H9 (cell line): ENCODE data around the gene DUOX2. TPM values are rescaled to one million over a fixed set of nuclear protein-coding genes. Genes with fewer than 3 reads are reported as not detected.

Experiments used
- DNase-seq: peaks from one replicate; pipeline ENCODE4 v3.0.0-alpha.2; 2017
- H2AFZ ChIP-seq: one replicate; pipeline ENCODE4 v1.6.1; 2013; ENCODE audit warnings: mild to moderate bottlenecking, low read length, control low read depth, moderate library complexity
- H2AK5ac ChIP-seq: 2 replicates; pipeline ENCODE4 v1.6.1; 2013; ENCODE audit warnings: low read length, control low read depth, mixed read lengths; ENCODE audit not compliant: insufficient read length
- H2BK120ac ChIP-seq: one replicate; pipeline ENCODE4 v1.6.1; 2013; ENCODE audit warnings: low read depth, mild to moderate bottlenecking, low read length, control low read depth, inconsistent platforms; ENCODE audit not compliant: poor library complexity, severe bottlenecking
- H2BK12ac ChIP-seq: 2 replicates; pipeline ENCODE4 v1.6.1; 2013; ENCODE audit warnings: low read length, control low read depth, mixed read lengths, low read depth; ENCODE audit not compliant: insufficient read length
- H2BK15ac ChIP-seq: 2 replicates; pipeline ENCODE4 v1.6.1; 2013; ENCODE audit warnings: low read depth, low read length, control low read depth
- H2BK20ac ChIP-seq: one replicate; pipeline ENCODE4 v1.6.1; 2013; ENCODE audit warnings: low read depth, mild to moderate bottlenecking, low read length, control low read depth, inconsistent platforms; ENCODE audit not compliant: poor library complexity, severe bottlenecking
- H2BK5ac ChIP-seq: 2 replicates; pipeline ENCODE4 v1.6.1; 2013; ENCODE audit warnings: low read length, control low read depth, mixed read lengths; ENCODE audit not compliant: insufficient read length
- H3K14ac ChIP-seq: 2 replicates; pipeline ENCODE4 v1.6.1; 2013; ENCODE audit warnings: low read length, control low read depth; ENCODE audit not compliant: insufficient read depth
- H3K18ac ChIP-seq: 2 replicates; pipeline ENCODE4 v1.6.1; 2013; ENCODE audit warnings: low read depth, mild to moderate bottlenecking, mixed read lengths, low read length, control low read depth; ENCODE audit not compliant: insufficient read length
- H3K23ac ChIP-seq: 2 replicates; pipeline ENCODE4 v1.6.1; 2013; ENCODE audit warnings: low read length, control low read depth, mixed read lengths, low read depth; ENCODE audit not compliant: insufficient read length
- H3K23me2 ChIP-seq: 2 replicates; pipeline ENCODE4 v1.6.1; 2013; ENCODE audit warnings: low read depth, mild to moderate bottlenecking, mixed read lengths, low read length, control low read depth; ENCODE audit not compliant: insufficient read length, poor library complexity, severe bottlenecking
- H3K27ac ChIP-seq: 2 replicates; pipeline ENCODE4 v1.5.1; 2013; ENCODE audit warnings: low read length, control low read depth, mixed read lengths, low read depth; ENCODE audit not compliant: insufficient read length
- H3K27me3 ChIP-seq: 2 replicates; pipeline ENCODE4 v1.6.1; 2013; ENCODE audit warnings: low read length, control low read depth, inconsistent platforms; ENCODE audit not compliant: insufficient read depth
- H3K4ac ChIP-seq: 2 replicates; pipeline ENCODE4 v1.6.1; 2013; ENCODE audit warnings: low read depth, mild to moderate bottlenecking, control low read depth, inconsistent platforms, low read length, moderate library complexity
- H3K4me1 ChIP-seq: 2 replicates; pipeline ENCODE4 v1.6.1; 2013; ENCODE audit warnings: low read length, control low read depth, inconsistent platforms; ENCODE audit not compliant: insufficient read depth
- H3K4me2 ChIP-seq: 2 replicates; pipeline ENCODE4 v1.6.1; 2013; ENCODE audit warnings: low read length, control low read depth, mixed read lengths; ENCODE audit not compliant: insufficient read length, insufficient read depth
- H3K56ac ChIP-seq: 2 replicates; pipeline ENCODE4 v1.6.1; 2013; ENCODE audit warnings: low read depth, mild to moderate bottlenecking, mixed read lengths, low read length, control low read depth; ENCODE audit not compliant: insufficient read length
- H3K79me1 ChIP-seq: 2 replicates; pipeline ENCODE4 v1.6.1; 2013; ENCODE audit warnings: low read depth, mild to moderate bottlenecking, moderate library complexity, low read length, control low read depth, inconsistent platforms; ENCODE audit not compliant: insufficient read depth, poor library complexity, severe bottlenecking
- H3K79me2 ChIP-seq: 2 replicates; pipeline ENCODE4 v1.6.1; 2013; ENCODE audit warnings: low read length, control low read depth, inconsistent platforms; ENCODE audit not compliant: insufficient read depth
- H3K9ac ChIP-seq: 2 replicates; pipeline ENCODE4 v1.6.1; 2013; ENCODE audit warnings: low read length, control low read depth, mixed read lengths; ENCODE audit not compliant: insufficient read length; ENCODE audit errors: extremely low read depth
- H3K9me3 ChIP-seq: one replicate; pipeline ENCODE4 v1.6.1; 2013; ENCODE audit warnings: low read depth, low read length, inconsistent platforms; ENCODE audit not compliant: control insufficient read depth
- H3T11ph ChIP-seq: one replicate; pipeline ENCODE4 v1.6.1; 2013; ENCODE audit warnings: mild to moderate bottlenecking, low read length, control low read depth, inconsistent platforms
- H4K20me1 ChIP-seq: one replicate; pipeline ENCODE4 v1.6.1; 2013; ENCODE audit not compliant: control insufficient read depth, insufficient read length, insufficient read depth
- H4K5ac ChIP-seq: 2 replicates; pipeline ENCODE4 v1.6.1; 2013; ENCODE audit warnings: low read depth, mild to moderate bottlenecking, mixed read lengths, low read length, control low read depth; ENCODE audit not compliant: insufficient read length
- H4K8ac ChIP-seq: replicated peaks from 2 replicates; pipeline ENCODE4 v1.6.1; 2013; ENCODE audit warnings: low read length, control low read depth, mixed read lengths, low read depth; ENCODE audit not compliant: insufficient read length
- H4K91ac ChIP-seq: 2 replicates; pipeline ENCODE4 v1.6.1; 2013; ENCODE audit warnings: low read depth, mild to moderate bottlenecking, moderate library complexity, mixed read lengths, low read length, control low read depth; ENCODE audit not compliant: insufficient read length
- H3K27ac Mint-ChIP-seq, 3 experiments: 2 replicates in 2 of 3; 3 replicates in 1 of 3; pipeline ENCODE4 v1.8.0; 2020 to 2021; ENCODE audit warnings: mixed read lengths in 3 of 3, mild to moderate bottlenecking in 1 of 3, moderate library complexity in 1 of 3
- H3K27me3 Mint-ChIP-seq: 2 replicates; pipeline ENCODE4 v1.8.0; 2021; ENCODE audit warnings: low read depth, mild to moderate bottlenecking, moderate library complexity, mixed read lengths
- H3K36me3 Mint-ChIP-seq, 3 experiments: 2 replicates in 2 of 3; 3 replicates in 1 of 3; pipeline ENCODE4 v1.8.0; 2020 to 2021; ENCODE audit warnings: low read depth in 3 of 3, mixed read lengths in 3 of 3; ENCODE audit not compliant: insufficient read depth in 1 of 3
- H3K4me1 Mint-ChIP-seq, 2 experiments: 2 replicates each; pipeline ENCODE4 v1.8.0; 2020; ENCODE audit warnings: mixed read lengths in 2 of 2
- H3K4me3 Mint-ChIP-seq, 2 experiments: 2 replicates in 1 of 2; 3 replicates in 1 of 2; pipeline ENCODE4 v1.8.0; 2020 to 2021; ENCODE audit warnings: mild to moderate bottlenecking in 2 of 2, mixed read lengths in 2 of 2, moderate library complexity in 1 of 2
- H3K9me3 Mint-ChIP-seq, 2 experiments: 2 replicates in 1 of 2; 3 replicates in 1 of 2; pipeline ENCODE4 v1.8.0; 2020; ENCODE audit warnings: mild to moderate bottlenecking in 2 of 2, mixed read lengths in 2 of 2, moderate library complexity in 1 of 2
- CTCF ChIP-seq: fragments of 200-600 bp; sonication (generic); conservative IDR thresholded peaks from 3 replicates; pipeline ENCODE4 v1.8.0; 2021; ENCODE audit warnings: antibody characterized with exemption, mild to moderate bottlenecking
- WGBS: extraction: QIAGEN DNeasy Blood & Tissue Kit; methylation state at CpG from one replicate; pipeline ENCODE4 v1.1.7; 2013; ENCODE audit warnings: missing lambda C conversion rate, low lambda C conversion rate, mixed read lengths; ENCODE audit not compliant: insufficient read length; ENCODE audit errors: extremely low coverage; 5-methylcytosine and 5-hydroxymethylcytosine counted together
- total RNA-seq: library from RNA; stranded (reverse); gene quantifications from 2 replicates; pipeline ENCODE4 v1.2.1, GENCODE V29; 2021

The DUOX2 gene
- total RNA-seq, 1 experiment from 2014 or later = 0.42 TPM

- H3K4me3 Mint-ChIP-seq = 0 out of 5 replicates have a peak overlapping the region, but pooled peaks of 1 of the 2 experiments have one; percentile 22
- no peak overlapping the region for H2BK120ac ChIP-seq
- no peak overlapping the region for H3K18ac ChIP-seq
These were observed 49.0 kb upstream of the DUOX2 start for GRCh38 chr15:45162771-45163507.

More at GRCh38 chr15:45162771-45163507, 49.0 kb upstream of the DUOX2 start:
- peaks cover 1% of the 10 kb centered on the region; the same call in 1 of the 2 replicates for H3K4me1 ChIP-seq
- peaks cover 13% of the 10 kb centered on the region; the same call in 1 of the 2 replicates for H3K27me3 Mint-ChIP-seq
- no peaks in the 10 kb centered on the region for H4K20me1 ChIP-seq
- no peaks in the 10 kb centered on the region for H3K27me3 ChIP-seq
- peak; percentile 97 for TF ChIP-seq CTCF
- H2BK20ac ChIP-seq = no peak overlapping the region
- no peaks in the 10 kb centered on the region for H3K23me2 ChIP-seq
- no peak overlapping the region for H4K8ac ChIP-seq
- H2BK15ac ChIP-seq = no peak overlapping the region
- H3K36me3 Mint-ChIP-seq = peaks cover 0 to 3% (median 1%) of the 10 kb centered on the region in 3 experiments; a peak in 3 of 7 replicates
- DNase-seq = peak; percentile 94
- H2AFZ ChIP-seq = no peak overlapping the region
- H3T11ph ChIP-seq = no peak overlapping the region
- no peak overlapping the region for H2BK5ac ChIP-seq
- H3K14ac ChIP-seq = no peak overlapping the region
- no peak overlapping the region for H3K4ac ChIP-seq
- no peak overlapping the region for H4K5ac ChIP-seq
- no peak overlapping the region for H3K23ac ChIP-seq
- H3K4me2 ChIP-seq = no peak overlapping the region
- no peaks in the 10 kb centered on the region for H3K79me2 ChIP-seq
- H2AK5ac ChIP-seq = no peak overlapping the region
- no peaks in the 10 kb centered on the region for H3K79me1 ChIP-seq
- H3K9me3 Mint-ChIP-seq = no peaks in the 10 kb centered on the region; a peak in 1 of 5 replicates
- H2BK12ac ChIP-seq = no peak overlapping the region
- no peaks in the 10 kb centered on the region for H3K9me3 ChIP-seq
- no peak overlapping the region for H3K27ac Mint-ChIP-seq
- peaks cover 20 to 31% of the 10 kb centered on the region in 2 experiments for H3K4me1 Mint-ChIP-seq
- H3K9ac ChIP-seq = no peak overlapping the region
- no peak overlapping the region for H3K27ac ChIP-seq
- H4K91ac ChIP-seq = no peak overlapping the region
- no CpG with 5 or more reads among the region's 7 CpGs for WGBS
- no peak overlapping the region for H3K56ac ChIP-seq
